CD14-positive monocyte (primary cell): ENCODE data around the gene EPHB2. TPM values are rescaled to one million over a fixed set of nuclear protein-coding genes. Genes with fewer than 3 reads are reported as not detected.

Experiments
- DNase-seq, 3 donors: peaks; one replicate each; pipeline ENCODE4 v3.0.0-alpha.2; 2011 to 2022
- H2AFZ ChIP-seq: 2 replicates; pipeline ENCODE4 v1.6.0; 2012; ENCODE audit warnings: mild to moderate bottlenecking, low read depth, low read length, inconsistent platforms; ENCODE audit not compliant: insufficient read depth, poor library complexity, severe bottlenecking
- H3K27ac ChIP-seq, 2 donors: 1 replicate in 1 of 2; 2 replicates in 1 of 2; pipeline ENCODE4 v1.5.1; 2012 to 2013; ENCODE audit warnings: low read length in 2 of 2, control low read depth in 1 of 2, inconsistent platforms in 1 of 2, low read depth in 1 of 2, mild to moderate bottlenecking in 1 of 2
- H3K27me3 ChIP-seq, 2 donors: one replicate each; pipeline versions ENCODE4 v1.6.0 to v1.6.1; 2011 to 2013; ENCODE audit warnings: low read length in 2 of 2; ENCODE audit not compliant: control insufficient read depth in 2 of 2, insufficient read depth in 2 of 2
- H3K36me3 ChIP-seq, 2 donors: replicated peaks in 1 of 2; 1 replicate in 1 of 2; 2 replicates in 1 of 2; pipeline versions ENCODE4 v1.5.1 to v1.6.1; 2012 to 2013; ENCODE audit warnings: low read length in 2 of 2, control low read depth in 1 of 2, inconsistent platforms in 1 of 2, mild to moderate bottlenecking in 1 of 2; ENCODE audit not compliant: insufficient read depth in 2 of 2, control insufficient read depth in 1 of 2
- H3K4me1 ChIP-seq, 2 donors: 1 replicate in 1 of 2; 2 replicates in 1 of 2; pipeline versions ENCODE4 v1.5.1 to v1.6.1; 2012 to 2013; ENCODE audit warnings: low read length in 2 of 2, control low read depth in 1 of 2, inconsistent platforms in 1 of 2, mild to moderate bottlenecking in 1 of 2, moderate library complexity in 1 of 2; ENCODE audit not compliant: insufficient read depth in 2 of 2, control insufficient read depth in 1 of 2
- H3K4me2 ChIP-seq: replicated peaks from 2 replicates; pipeline ENCODE3; 2012; ENCODE audit warnings: low read length, moderate library complexity, mild to moderate bottlenecking; ENCODE audit not compliant: poor library complexity, severe bottlenecking; ENCODE audit errors: extremely low read depth
- H3K4me3 ChIP-seq, 3 experiments: fragments of 200-600 bp in 1 of 3; sonication (generic) in 1 of 3; replicated peaks in 1 of 3; 1 replicate in 2 of 3; 2 replicates in 1 of 3; pipeline ENCODE4 v1.5.1; 2011 to 2013; ENCODE audit warnings: low read length in 3 of 3, mild to moderate bottlenecking in 3 of 3, control low read depth in 2 of 3, low read depth in 2 of 3, inconsistent platforms in 1 of 3, moderate library complexity in 1 of 3
- H3K79me2 ChIP-seq: 2 replicates; pipeline ENCODE4 v1.6.0; 2012; ENCODE audit warnings: mild to moderate bottlenecking, control low read depth, inconsistent platforms, low read length, moderate library complexity; ENCODE audit not compliant: insufficient read depth
- H3K9ac ChIP-seq: 2 replicates; pipeline ENCODE4 v1.6.0; 2017; ENCODE audit warnings: low read length, mild to moderate bottlenecking; ENCODE audit not compliant: insufficient read depth, poor library complexity, severe bottlenecking
- H3K9me3 ChIP-seq, 2 donors: replicated peaks in 1 of 2; 1 replicate in 1 of 2; 2 replicates in 1 of 2; pipeline versions ENCODE4 v1.5.1 to v1.6.1; 2012 to 2013; ENCODE audit warnings: low read length in 2 of 2, control low read depth in 1 of 2; ENCODE audit not compliant: control insufficient read depth in 1 of 2, insufficient read depth in 1 of 2
- H4K20me1 ChIP-seq: 2 replicates; pipeline ENCODE4 v1.6.0; 2012; ENCODE audit warnings: mild to moderate bottlenecking, low read length, control low read depth, moderate library complexity; ENCODE audit not compliant: insufficient read depth
- H3K27ac Mint-ChIP-seq, 7 donors: one replicate each; pipeline ENCODE4 v1.8.0; 2020; ENCODE audit warnings: mild to moderate bottlenecking in 7 of 7, mixed read lengths in 7 of 7, moderate library complexity in 6 of 7, inconsistent platforms in 2 of 7
- H3K27me3 Mint-ChIP-seq, 3 donors: one replicate each; pipeline ENCODE4 v1.8.0; 2021 to 2022; ENCODE audit warnings: low read depth in 3 of 3, mild to moderate bottlenecking in 3 of 3, mixed read lengths in 3 of 3, moderate library complexity in 3 of 3, inconsistent platforms in 1 of 3
- H3K36me3 Mint-ChIP-seq, 2 donors: one replicate each; pipeline ENCODE4 v1.8.0; 2020; ENCODE audit warnings: mixed read lengths in 2 of 2, inconsistent platforms in 1 of 2, mild to moderate bottlenecking in 1 of 2
- H3K4me1 Mint-ChIP-seq: one replicate; pipeline ENCODE4 v1.8.0; 2020; ENCODE audit warnings: mild to moderate bottlenecking, mixed read lengths
- H3K4me3 Mint-ChIP-seq, 2 donors: one replicate each; pipeline ENCODE4 v1.8.0; 2020; ENCODE audit warnings: mild to moderate bottlenecking in 2 of 2, mixed read lengths in 2 of 2, moderate library complexity in 1 of 2
- H3K9me3 Mint-ChIP-seq, 7 donors: one replicate each; pipeline ENCODE4 v1.8.0; 2020 to 2022; ENCODE audit warnings: mixed read lengths in 7 of 7, mild to moderate bottlenecking in 6 of 7, moderate library complexity in 6 of 7, inconsistent platforms in 2 of 7
- WGBS: methylation state at CpG from one replicate; pipeline ENCODE4 v1.1.5; 2013; ENCODE audit warnings: missing lambda C conversion rate; ENCODE audit not compliant: insufficient coverage; 5-methylcytosine and 5-hydroxymethylcytosine counted together
- intact Hi-C, 2 donors: fragments of 100-400 bp; cut with micrococcal nuclease; formaldehyde crosslinking; loops; one replicate each; pipeline versions ENCODE4 v1.15.0 to v1.15.1; 2023
- polyA plus RNA-seq, 3 donors: library from polyadenylated mRNA; depleted of rRNA in 1 of 3; unstranded in 2 of 3; stranded (reverse) in 1 of 3; fragments of 300-500 nt in 2 of 3; fragments of >200 nt in 1 of 3; fragmentation: Illumina TruSeq in 2 of 3; gene quantifications; 1 replicate in 2 of 3; 2 replicates in 1 of 3; pipeline ENCODE4 v1.2.3, GENCODE V29; 2012 to 2021
- TF ChIP-seq, protein P1 (sequence below): fragments of 200-600 bp; IDR thresholded peaks from one replicate; pipeline ENCODE4 v1.8.0; 2022; ENCODE audit warnings: antibody characterized with exemption, mild to moderate bottlenecking

EPHB2 gene
- polyA plus RNA-seq, 3 donors, result 2.9 to 5.6 (median 3.4) TPM

DNA sequence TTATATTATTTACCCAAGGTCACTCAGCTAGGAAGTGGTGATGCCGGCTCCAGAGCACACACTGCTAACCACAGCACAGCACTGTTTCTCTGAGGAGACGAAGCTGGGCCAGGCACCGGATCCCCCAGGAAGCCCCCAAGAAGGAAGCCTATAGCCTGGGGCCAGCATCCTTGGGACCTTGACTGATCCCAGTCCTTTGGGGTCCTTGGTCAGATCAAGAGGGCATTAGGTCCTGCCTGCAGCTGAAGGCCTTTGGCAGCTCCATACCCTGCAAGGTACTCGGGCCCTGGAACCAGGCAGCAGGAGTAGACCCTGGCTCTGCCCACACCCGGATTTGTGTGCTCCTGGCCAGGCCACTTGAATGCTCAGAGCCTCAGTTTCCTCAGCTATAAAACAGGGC is 134.0 kb downstream of the EPHB2 start:
- Histone ChIP-seq H4K20me1 (no peaks in the 10 kb centered on the region), H3K4me1 (peaks cover 7 to 14% of the 10 kb centered on the region in 2 donors), H3K4me3 (no peak overlapping the region), H3K9me3 (no peaks in the 10 kb centered on the region), H3K4me2 (no peak overlapping the region), H2AFZ (no peak overlapping the region), H3K27me3 (no peaks in the 10 kb centered on the region), H3K79me2 (no peaks in the 10 kb centered on the region), H3K36me3 (no peaks in the 10 kb centered on the region), H3K9ac (no peak overlapping the region), H3K27ac (no peak overlapping the region)
- H3K36me3 Mint-ChIP-seq, result no peaks in the 10 kb centered on the region
- peaks cover 14% of the 10 kb centered on the region for H3K4me1 Mint-ChIP-seq
- H3K9me3 Mint-ChIP-seq, result peaks cover 0 to 2% (median 0%) of the 10 kb centered on the region in 7 donors
- H3K27ac Mint-ChIP-seq, result no peak overlapping the region
- peaks cover 4 to 8% (median 5%) of the 10 kb centered on the region in 3 donors for H3K27me3 Mint-ChIP-seq
- no peak overlapping the region for H3K4me3 Mint-ChIP-seq
- intact Hi-C loops, result no loop called here
- TF ChIP-seq, protein P1, sequence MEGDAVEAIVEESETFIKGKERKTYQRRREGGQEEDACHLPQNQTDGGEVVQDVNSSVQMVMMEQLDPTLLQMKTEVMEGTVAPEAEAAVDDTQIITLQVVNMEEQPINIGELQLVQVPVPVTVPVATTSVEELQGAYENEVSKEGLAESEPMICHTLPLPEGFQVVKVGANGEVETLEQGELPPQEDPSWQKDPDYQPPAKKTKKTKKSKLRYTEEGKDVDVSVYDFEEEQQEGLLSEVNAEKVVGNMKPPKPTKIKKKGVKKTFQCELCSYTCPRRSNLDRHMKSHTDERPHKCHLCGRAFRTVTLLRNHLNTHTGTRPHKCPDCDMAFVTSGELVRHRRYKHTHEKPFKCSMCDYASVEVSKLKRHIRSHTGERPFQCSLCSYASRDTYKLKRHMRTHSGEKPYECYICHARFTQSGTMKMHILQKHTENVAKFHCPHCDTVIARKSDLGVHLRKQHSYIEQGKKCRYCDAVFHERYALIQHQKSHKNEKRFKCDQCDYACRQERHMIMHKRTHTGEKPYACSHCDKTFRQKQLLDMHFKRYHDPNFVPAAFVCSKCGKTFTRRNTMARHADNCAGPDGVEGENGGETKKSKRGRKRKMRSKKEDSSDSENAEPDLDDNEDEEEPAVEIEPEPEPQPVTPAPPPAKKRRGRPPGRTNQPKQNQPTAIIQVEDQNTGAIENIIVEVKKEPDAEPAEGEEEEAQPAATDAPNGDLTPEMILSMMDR, result no peak
- WGBS, result 100% methylated on average over 4 of the region's 5 CpGs
- DNase-seq, result no peak

DNA sequence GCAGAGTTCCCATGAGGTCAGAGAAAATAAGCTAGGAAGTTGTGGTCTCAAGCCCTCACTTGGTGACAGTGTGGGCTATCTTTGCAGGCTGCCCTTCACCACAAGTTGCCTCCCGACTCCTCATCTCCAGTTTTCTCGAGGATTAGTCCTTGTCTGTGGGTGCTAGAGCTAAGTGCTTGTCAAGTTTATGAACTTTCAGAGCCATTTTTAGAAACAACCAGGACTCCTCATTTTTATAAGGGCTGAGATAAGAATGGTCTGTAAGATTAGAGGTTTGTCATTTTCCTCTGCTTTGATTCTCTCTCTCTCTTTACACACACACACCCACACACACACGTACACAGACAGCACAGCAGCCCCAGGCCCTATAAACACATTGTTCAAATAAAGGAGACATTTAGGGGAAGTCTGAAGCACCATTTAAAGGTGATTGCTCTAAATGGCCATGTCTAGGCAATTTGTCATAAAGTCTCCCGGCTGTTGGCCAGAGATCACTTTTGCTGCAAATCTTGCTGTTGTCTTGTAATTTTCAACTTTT is 134.8 kb downstream of the EPHB2 start:
- Histone ChIP-seq H4K20me1 (no peaks in the 10 kb centered on the region), H3K9me3 (no peaks in the 10 kb centered on the region), H3K27me3 (no peaks in the 10 kb centered on the region), H3K4me2 (no peak overlapping the region), H3K9ac (no peak overlapping the region), H3K4me1 (peaks cover 7 to 14% of the 10 kb centered on the region in 2 donors), H3K4me3 (no peak overlapping the region), H2AFZ (no peak overlapping the region), H3K36me3 (no peaks in the 10 kb centered on the region), H3K27ac (no peak overlapping the region), H3K79me2 (no peaks in the 10 kb centered on the region)
- intact Hi-C loops, result no loop called here
- Mint-ChIP-seq H3K9me3 (peaks cover 0 to 2% (median 0%) of the 10 kb centered on the region in 7 donors), H3K27me3 (peaks cover 4 to 8% (median 6%) of the 10 kb centered on the region in 3 donors), H3K36me3 (no peaks in the 10 kb centered on the region), H3K27ac (no peak overlapping the region), H3K4me1 (peaks cover 14% of the 10 kb centered on the region), H3K4me3 (no peak overlapping the region)
- DNase-seq, result no peak
- 100% methylated on average over 1 of the region's 4 CpGs for WGBS
- TF ChIP-seq, protein P1, result no peak
